Measurements from ENCODE around the gene ACTR3C. TPM values are rescaled to one million over a fixed set of nuclear protein-coding genes. Genes with fewer than 3 reads are reported as not detected.

ACTR3C gene
- total and polyA plus RNA-seq, 12 donors: 6.6 to 50.0 (median 26.0) TPM

- intact Hi-C loops (cut with DNase I): loop anchor here in 1 of 2 donors (5.0 kb wide), 1 partner anchor 37 kb away; no protein-coding TSS in a partner anchor
- 46 to 61% (median 48%) methylated on average over 6 of the region's 6 CpGs for WGBS, 4 donors
- H3K9me3 ChIP-seq (replicated peaks in 1 of 3): no peaks in the 10 kb centered on the region
- DNase-seq: peak in 6 of 7 donors; percentile 55 to 71 (median 62)
- peaks cover 0 to 36% of the 10 kb centered on the region in 2 donors for H3K36me3 ChIP-seq (replicated peaks in 1 of 2)
- no peaks in the 10 kb centered on the region for H3K27me3 ChIP-seq
- H3K4me3 ChIP-seq: no peak overlapping the region
- peak overlapping the region in 4 of 5 donors; percentile 20 to 91 (median 88) for H3K27ac ChIP-seq
- TF ChIP-seq CTCF (IDR thresholded peaks at IDR 0.05): no peak
- peak in 1 of 2 donors; percentile 26 for TF ChIP-seq POLR2A (IDR thresholded peaks at IDR 0.05)
- H3K4me1 ChIP-seq (replicated peaks in 1 of 2): peaks cover 29 to 42% of the 10 kb centered on the region in 2 donors
These were observed 12.4 kb upstream of the ACTR3C start for GRCh38 chr7:150335774-150336112.

DNA sequence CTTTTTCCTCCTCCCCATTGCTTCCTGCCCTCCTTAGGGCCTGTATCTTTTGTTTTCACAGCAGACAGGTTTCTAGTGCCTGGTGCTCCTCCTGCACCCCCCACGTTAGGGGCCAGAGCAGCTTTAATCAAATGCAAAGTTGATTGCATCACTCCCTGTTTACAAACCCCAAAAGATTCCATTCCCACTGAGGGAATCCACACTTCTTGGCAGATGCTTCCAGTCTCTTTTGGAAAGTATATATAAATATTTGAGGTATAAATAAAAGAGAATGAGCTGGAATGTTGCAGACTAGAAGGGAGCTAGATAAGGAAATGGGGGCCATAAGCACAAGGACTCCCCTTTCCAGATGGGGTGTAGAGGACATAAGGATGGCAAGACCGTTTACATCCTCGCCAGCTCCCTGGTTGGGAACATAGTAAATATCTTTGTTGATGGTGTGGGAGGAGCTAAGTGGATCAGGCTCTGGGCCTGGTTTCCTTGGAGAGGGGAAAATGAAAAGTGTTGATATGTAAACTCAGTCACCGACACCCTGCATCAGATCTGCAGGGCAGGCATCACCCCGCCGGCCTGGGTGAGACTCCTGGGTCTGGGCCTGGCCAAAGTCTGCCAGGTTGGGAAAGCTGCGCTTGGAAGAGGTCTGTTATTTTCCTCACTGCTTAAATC, 11.9 kb upstream of the ACTR3C start:
- WGBS, 4 donors: 42 to 54% (median 45%) methylated on average over 7 of the region's 7 CpGs
- no peaks in the 10 kb centered on the region for H3K27me3 ChIP-seq
- peaks cover 29 to 42% of the 10 kb centered on the region in 2 donors for H3K4me1 ChIP-seq (replicated peaks in 1 of 2)
- no peaks in the 10 kb centered on the region for H3K9me3 ChIP-seq (replicated peaks in 1 of 3)
- peak in 3 of 7 donors; percentile 47 to 63 (median 52) for DNase-seq
- peak overlapping the region in 4 of 5 donors; percentile 20 to 91 (median 88) for H3K27ac ChIP-seq
- no peak overlapping the region for H3K4me3 ChIP-seq
- intact Hi-C loops (cut with DNase I): loop anchor here in 1 of 2 donors (5.0 kb wide), 1 partner anchor 37 kb away; no protein-coding TSS in a partner anchor
- no peak for TF ChIP-seq CTCF (IDR thresholded peaks at IDR 0.05)
- TF ChIP-seq POLR2A (IDR thresholded peaks at IDR 0.05): no peak
- peaks cover 0 to 41% of the 10 kb centered on the region in 2 donors for H3K36me3 ChIP-seq (replicated peaks in 1 of 2)

- intact Hi-C loops (cut with DNase I): no loop called here
- Histone ChIP-seq H3K9me3 (replicated peaks in 1 of 3) (no peaks in the 10 kb centered on the region), H3K27ac (peak overlapping the region in 3 of 5 donors; percentile 9 to 90 (median 55)), H3K4me3 (no peak overlapping the region), H3K27me3 (no peaks in the 10 kb centered on the region), H3K36me3 (replicated peaks in 1 of 2) (peaks cover 0 to 51% of the 10 kb centered on the region in 2 donors), H3K4me1 (replicated peaks in 1 of 2) (peaks cover 25 to 40% of the 10 kb centered on the region in 2 donors)
- peak in 1 of 7 donors; percentile 6 for DNase-seq
- TF ChIP-seq CTCF (IDR thresholded peaks at IDR 0.05): no peak
- TF ChIP-seq POLR2A (IDR thresholded peaks at IDR 0.05): no peak
- 84 to 97% (median 92%) methylated on average over 8 of the region's 8 CpGs for WGBS, 4 donors
These were observed 10.8 kb upstream of the ACTR3C start for GRCh38 chr7:150334108-150334507.

GRCh38 chr7:150333659-150334058, 10.3 kb upstream of the ACTR3C start:
- peak overlapping the region in 1 of 5 donors; percentile 55 for H3K27ac ChIP-seq
- TF ChIP-seq CTCF (IDR thresholded peaks at IDR 0.05) (no peak), POLR2A (IDR thresholded peaks at IDR 0.05) (peak in 1 of 2 donors; percentile 12)

More at GRCh38 chr7:150333659-150334058, 10.3 kb upstream of the ACTR3C start:
- H3K36me3 ChIP-seq (replicated peaks in 1 of 2): peaks cover 0 to 55% of the 10 kb centered on the region in 2 donors
- H3K4me3 ChIP-seq: no peak overlapping the region
- H3K9me3 ChIP-seq (replicated peaks in 1 of 3): no peaks in the 10 kb centered on the region
- no peaks in the 10 kb centered on the region for H3K27me3 ChIP-seq
- WGBS, 4 donors: 90 to 98% (median 93%) methylated on average over 5 to 10 of the region's 10 CpGs
- intact Hi-C loops (cut with DNase I): no loop called here
- H3K4me1 ChIP-seq (replicated peaks in 1 of 2): peaks cover 20 to 35% of the 10 kb centered on the region in 2 donors
- peak in 1 of 7 donors; percentile 48 for DNase-seq

Data from adrenal gland (tissue), 12 donors.